Breast epithelium (tissue), 4 donors: ENCODE data around the gene WWOX. TPM values are rescaled to one million over a fixed set of nuclear protein-coding genes. Genes with fewer than 3 reads are reported as not detected.

Experiments used
- DNase-seq, 2 donors: peaks; one replicate each; pipeline ENCODE4 v3.0.0-alpha.2; 2019; ENCODE audit warnings: low spot score in 2 of 2
- H3K27ac ChIP-seq, 2 donors: fragments of 200-600 bp; sonication (generic) in 1 of 2; one replicate each; pipeline ENCODE4 v1.5.1; 2016 to 2019; ENCODE audit warnings: mild to moderate bottlenecking in 1 of 2
- H3K27me3 ChIP-seq, 2 donors: fragments of 200-600 bp; sonication (generic) in 1 of 2; one replicate each; pipeline versions ENCODE4 v1.5.1 to v1.6.0; 2017 to 2019; ENCODE audit warnings: control low read depth in 1 of 2, mild to moderate bottlenecking in 1 of 2
- H3K36me3 ChIP-seq: fragments of 200-600 bp; one replicate; pipeline ENCODE4 v1.5.1; 2019
- H3K4me1 ChIP-seq, 2 donors: fragments of 200-600 bp; sonication (generic); one replicate each; pipeline ENCODE4 v1.5.1; 2016 to 2019; ENCODE audit warnings: control low read depth in 1 of 2
- H3K4me3 ChIP-seq, 3 donors: fragments of 200-600 bp; sonication (generic); 1 replicate in 2 of 3; 2 replicates in 1 of 3; pipeline ENCODE4 v1.5.1; 2016 to 2019; ENCODE audit warnings: mild to moderate bottlenecking in 3 of 3, moderate library complexity in 2 of 3
- H3K9me3 ChIP-seq, 2 donors: fragments of 200-600 bp; sonication (generic) in 1 of 2; one replicate each; pipeline ENCODE4 v1.5.1; 2016 to 2019; ENCODE audit warnings: control low read depth in 1 of 2
- POLR2A ChIP-seq: fragments of 450-650 bp; IDR thresholded peaks from one replicate; pipeline ENCODE4 v1.6.1; 2016; ENCODE audit warnings: antibody characterized with exemption, mild to moderate bottlenecking, moderate library complexity
- POLR2AphosphoS5 ChIP-seq, 3 donors: sonication (generic); formaldehyde crosslinking; IDR thresholded peaks; one replicate each; pipeline ENCODE4 v1.6.1; 2017; ENCODE audit warnings: antibody characterized with exemption in 3 of 3
- intact Hi-C: fragments of 100-400 bp; cut with DNase I; formaldehyde crosslinking; loops from one replicate; pipeline ENCODE4 v1.15.1; 2023; ENCODE audit warnings: low total_unique reads
- total RNA-seq, 3 donors: library from RNA; depleted of rRNA; stranded (reverse); fragments of >200 nt; gene quantifications; one replicate each; pipeline ENCODE4 v1.1.0, GENCODE V29; 2016
- TF ChIP-seq, protein P1 (sequence below), 3 donors: fragments of 450-650 bp; IDR thresholded peaks; one replicate each; pipeline ENCODE4 v1.5.1; 2016 to 2017; ENCODE audit warnings: antibody characterized with exemption in 3 of 3, mild to moderate bottlenecking in 3 of 3, moderate library complexity in 3 of 3

WWOX gene
- total RNA-seq, 3 donors from 2014 or later: 42.9 to 73.6 (median 43.4) TPM

DNA sequence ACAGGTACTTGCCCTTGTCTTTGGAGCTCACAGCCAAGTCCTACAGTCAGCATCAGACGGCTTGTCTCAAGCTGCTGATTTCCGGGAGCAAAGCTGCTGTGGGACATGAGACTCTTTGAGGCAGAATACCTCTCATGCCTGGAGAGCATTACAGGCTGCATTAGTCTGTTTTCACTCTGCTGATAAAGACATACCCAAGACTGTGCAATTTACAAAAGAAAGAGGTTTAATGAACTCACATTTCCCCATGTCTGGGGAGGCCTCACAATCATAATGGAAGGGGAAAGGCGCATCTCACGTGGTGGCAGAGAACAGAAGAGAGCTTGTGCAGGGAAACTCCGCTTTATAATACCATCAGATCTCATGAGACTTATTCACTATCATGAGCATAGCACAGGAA is 661.2 kb downstream of the WWOX start:
- DNase-seq: no peak

DNA sequence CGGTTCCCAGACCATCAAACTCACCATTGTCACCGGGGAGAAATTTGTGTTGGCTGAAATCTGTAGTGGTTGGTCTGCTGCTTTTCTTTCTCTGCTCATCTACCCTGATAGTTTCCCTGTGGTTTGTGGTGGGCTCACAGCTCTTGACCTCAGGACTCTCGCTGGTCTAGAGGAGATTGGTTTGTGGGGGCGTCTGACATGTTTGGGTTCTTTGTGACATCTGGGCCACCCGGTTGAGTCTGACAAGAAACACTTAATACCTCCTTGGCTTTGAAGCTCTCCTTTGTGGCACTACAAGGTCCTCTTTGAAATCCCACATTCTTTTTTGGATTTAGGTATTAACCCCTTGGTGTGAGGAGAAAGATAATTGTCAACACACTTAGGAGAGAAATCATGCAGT is 662.0 kb downstream of the WWOX start:
- no peak for DNase-seq
- Histone ChIP-seq H3K27me3 (no peaks in the 10 kb centered on the region), H3K9me3 (no peaks in the 10 kb centered on the region), H3K36me3 (no peaks in the 10 kb centered on the region), H3K4me1 (no peaks in the 10 kb centered on the region), H3K27ac (no peak overlapping the region), H3K4me3 (no peak overlapping the region)
- TF ChIP-seq, protein P1, sequence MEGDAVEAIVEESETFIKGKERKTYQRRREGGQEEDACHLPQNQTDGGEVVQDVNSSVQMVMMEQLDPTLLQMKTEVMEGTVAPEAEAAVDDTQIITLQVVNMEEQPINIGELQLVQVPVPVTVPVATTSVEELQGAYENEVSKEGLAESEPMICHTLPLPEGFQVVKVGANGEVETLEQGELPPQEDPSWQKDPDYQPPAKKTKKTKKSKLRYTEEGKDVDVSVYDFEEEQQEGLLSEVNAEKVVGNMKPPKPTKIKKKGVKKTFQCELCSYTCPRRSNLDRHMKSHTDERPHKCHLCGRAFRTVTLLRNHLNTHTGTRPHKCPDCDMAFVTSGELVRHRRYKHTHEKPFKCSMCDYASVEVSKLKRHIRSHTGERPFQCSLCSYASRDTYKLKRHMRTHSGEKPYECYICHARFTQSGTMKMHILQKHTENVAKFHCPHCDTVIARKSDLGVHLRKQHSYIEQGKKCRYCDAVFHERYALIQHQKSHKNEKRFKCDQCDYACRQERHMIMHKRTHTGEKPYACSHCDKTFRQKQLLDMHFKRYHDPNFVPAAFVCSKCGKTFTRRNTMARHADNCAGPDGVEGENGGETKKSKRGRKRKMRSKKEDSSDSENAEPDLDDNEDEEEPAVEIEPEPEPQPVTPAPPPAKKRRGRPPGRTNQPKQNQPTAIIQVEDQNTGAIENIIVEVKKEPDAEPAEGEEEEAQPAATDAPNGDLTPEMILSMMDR (IDR thresholded peaks at IDR 0.05): no peak
- no peak for TF ChIP-seq POLR2AphosphoS5 (IDR thresholded peaks at IDR 0.05)
- no peak for TF ChIP-seq POLR2A
- intact Hi-C loops: no loop called here

More for the DNA sequence above, 661.2 kb downstream of the WWOX start:
- Histone ChIP-seq H3K9me3 (no peaks in the 10 kb centered on the region), H3K36me3 (no peaks in the 10 kb centered on the region), H3K27ac (no peak overlapping the region), H3K27me3 (no peaks in the 10 kb centered on the region), H3K4me3 (no peak overlapping the region), H3K4me1 (no peaks in the 10 kb centered on the region)
- TF ChIP-seq POLR2A (no peak), POLR2AphosphoS5 (IDR thresholded peaks at IDR 0.05) (no peak)
- TF ChIP-seq, protein P1 (IDR thresholded peaks at IDR 0.05): no peak
- intact Hi-C loops: no loop called here

DNA sequence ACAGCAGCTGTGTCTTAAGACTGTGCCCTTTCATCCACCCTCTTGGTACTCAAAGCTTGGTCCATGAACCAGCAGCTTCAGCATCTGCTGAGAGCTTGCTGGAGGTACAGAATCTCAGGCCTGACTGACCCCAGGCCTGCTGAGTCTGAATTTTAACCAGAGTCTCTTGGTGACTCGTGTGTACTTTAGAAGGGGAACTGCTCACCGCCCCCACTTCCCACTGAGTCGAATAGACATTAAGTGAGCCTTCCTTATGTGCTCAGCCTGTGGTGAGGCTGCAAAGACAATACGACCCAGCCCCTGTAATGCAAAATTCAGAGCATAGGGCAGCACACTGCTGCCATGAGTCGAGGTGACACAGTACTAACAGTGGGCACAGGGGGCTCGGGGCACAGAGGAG is 662.8 kb downstream of the WWOX start:
- no peak for DNase-seq
- intact Hi-C loops: no loop called here
- no peaks in the 10 kb centered on the region for H3K27me3 ChIP-seq

DNA sequence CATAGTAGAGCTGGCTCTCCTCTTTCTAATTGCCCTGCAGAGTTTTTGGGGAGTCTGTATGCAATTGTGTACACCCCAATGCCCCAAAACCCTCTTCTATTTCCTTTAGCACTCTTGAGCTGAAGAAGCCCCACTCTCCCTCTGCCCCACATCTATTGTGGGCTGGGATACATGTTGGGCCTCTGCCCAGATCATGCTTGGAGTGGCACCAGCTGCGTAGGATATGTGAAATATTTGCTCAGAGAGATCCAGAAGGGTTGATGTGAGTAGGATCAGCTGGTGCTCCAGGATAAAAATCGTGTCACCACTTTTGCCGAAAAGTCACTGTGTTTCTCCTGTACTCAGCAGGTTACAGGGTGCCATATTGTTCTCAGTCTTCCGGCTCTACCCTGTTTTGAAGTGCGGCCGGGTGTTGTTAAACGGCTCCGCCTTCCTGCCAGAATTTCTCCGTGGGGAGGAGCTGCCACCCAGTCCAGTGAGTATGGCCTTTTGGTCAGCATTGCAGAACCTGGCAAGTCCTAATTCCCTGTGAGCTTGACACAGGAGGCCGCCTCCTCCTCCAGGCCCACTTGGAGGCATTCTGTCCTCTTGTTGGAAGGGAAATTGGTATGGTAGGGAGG is 664.5 kb downstream of the WWOX start:
- Histone ChIP-seq H3K4me1 (no peaks in the 10 kb centered on the region), H3K36me3 (no peaks in the 10 kb centered on the region), H3K27me3 (no peaks in the 10 kb centered on the region), H3K27ac (no peak overlapping the region), H3K4me3 (no peak overlapping the region), H3K9me3 (no peaks in the 10 kb centered on the region)
- no peak for DNase-seq
- intact Hi-C loops: no loop called here
- TF ChIP-seq, protein P1 (IDR thresholded peaks at IDR 0.05): no peak
- TF ChIP-seq POLR2AphosphoS5 (IDR thresholded peaks at IDR 0.05): no peak

More for the DNA sequence above, 662.8 kb downstream of the WWOX start:
- no peaks in the 10 kb centered on the region for H3K9me3 ChIP-seq
- TF ChIP-seq POLR2AphosphoS5 (IDR thresholded peaks at IDR 0.05) (no peak), POLR2A (no peak)
- TF ChIP-seq, protein P1 (IDR thresholded peaks at IDR 0.05): no peak
- no peaks in the 10 kb centered on the region for H3K4me1 ChIP-seq
- no peak overlapping the region for H3K27ac ChIP-seq
- no peak overlapping the region for H3K4me3 ChIP-seq
- H3K36me3 ChIP-seq: no peaks in the 10 kb centered on the region

DNA sequence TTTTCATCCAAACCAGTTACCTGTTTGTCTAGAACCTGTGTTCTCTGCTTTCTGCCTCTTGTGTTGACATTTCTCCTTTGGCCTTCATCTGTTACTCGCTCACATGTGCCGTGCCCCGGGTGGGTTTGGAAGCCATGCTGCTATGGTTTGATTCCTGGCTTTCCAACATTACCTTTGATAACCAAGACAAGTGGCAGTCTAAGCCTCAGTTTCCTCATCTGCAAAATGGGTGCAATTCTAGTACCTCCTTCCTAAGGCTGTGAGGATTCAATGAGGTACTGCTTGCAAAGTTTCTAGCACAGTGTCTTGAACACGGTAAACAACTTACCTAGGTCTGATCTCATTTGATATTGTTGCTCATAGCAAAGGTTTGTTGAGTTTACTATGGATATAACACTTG is 665.0 kb downstream of the WWOX start:
- Histone ChIP-seq H3K4me3 (no peak overlapping the region), H3K27ac (no peak overlapping the region), H3K9me3 (no peaks in the 10 kb centered on the region), H3K27me3 (no peaks in the 10 kb centered on the region), H3K4me1 (no peaks in the 10 kb centered on the region), H3K36me3 (no peaks in the 10 kb centered on the region)
- DNase-seq: no peak
- intact Hi-C loops: no loop called here
- TF ChIP-seq POLR2A (no peak), POLR2AphosphoS5 (IDR thresholded peaks at IDR 0.05) (no peak)
- TF ChIP-seq, protein P1 (IDR thresholded peaks at IDR 0.05): no peak
